GM12864 (cell line): ENCODE measurements around the gene TBX5.

Experiments
- DNase-seq: peaks from one replicate; pipeline ENCODE4 v3.0.0-alpha.2; 2011; ENCODE audit warnings: low read depth
- H3K4me3 ChIP-seq: 2 replicates; pipeline ENCODE4 v1.5.1; 2011; ENCODE audit warnings: mild to moderate bottlenecking, low read depth, low read length, control low read depth
- CTCF ChIP-seq: IDR thresholded peaks from 2 replicates; pipeline ENCODE4 v1.5.1; 2011; ENCODE audit warnings: low read depth, mild to moderate bottlenecking, moderate library complexity, low read length, control low read depth, inconsistent platforms; ENCODE audit errors: missing control alignments

TBX5 gene

GRCh38 chr12:114400925-114401324 is 5.0 kb downstream of the TBX5 start:
- DNase-seq = no peak
- H3K4me3 ChIP-seq = no peak overlapping the region
- no peak for TF ChIP-seq CTCF

- H3K4me3 ChIP-seq = no peak overlapping the region
- no peak for DNase-seq
These were observed 5.6 kb downstream of the TBX5 start for GRCh38 chr12:114400361-114400811.

GRCh38 chr12:114399664-114400211 is 6.2 kb downstream of the TBX5 start:
- TF ChIP-seq CTCF = no peak
- H3K4me3 ChIP-seq = no peak overlapping the region
- DNase-seq = no peak

More at GRCh38 chr12:114400361-114400811, 5.6 kb downstream of the TBX5 start:
- TF ChIP-seq CTCF = no peak

- no peak for DNase-seq
- no peak for TF ChIP-seq CTCF
- H3K4me3 ChIP-seq = no peak overlapping the region
These were observed 7.7 kb downstream of the TBX5 start for GRCh38 chr12:114397978-114398881.

GRCh38 chr12:114396869-114397719 is 8.8 kb downstream of the TBX5 start:
- no peak for TF ChIP-seq CTCF
- H3K4me3 ChIP-seq = no peak overlapping the region
- no peak for DNase-seq

- H3K4me3 ChIP-seq = no peak overlapping the region
- DNase-seq = no peak
- TF ChIP-seq CTCF = no peak
These were observed 9.6 kb downstream of the TBX5 start for GRCh38 chr12:114396153-114396868.
